Mammary epithelial cell (primary cell): ENCODE data around the gene AK3.

ENCODE experiments used
- EZH2 ChIP-seq: IDR thresholded peaks from 2 replicates; pipeline ENCODE4 v1.6.1; 2012; ENCODE audit warnings: low read length, inconsistent platforms, borderline replicate concordance
- TF ChIP-seq, protein P1 (sequence below), 2 donors: IDR thresholded peaks in 1 of 2; conservative IDR thresholded peaks in 1 of 2; 2 replicates each; pipeline ENCODE4 v1.5.1; 2011 to 2012; ENCODE audit warnings: inconsistent platforms in 2 of 2, low read length in 2 of 2, mild to moderate bottlenecking in 2 of 2, control low read depth in 1 of 2, low read depth in 1 of 2; ENCODE audit not compliant: insufficient read depth in 1 of 2; ENCODE audit errors: extremely low read depth in 1 of 2

DNA sequence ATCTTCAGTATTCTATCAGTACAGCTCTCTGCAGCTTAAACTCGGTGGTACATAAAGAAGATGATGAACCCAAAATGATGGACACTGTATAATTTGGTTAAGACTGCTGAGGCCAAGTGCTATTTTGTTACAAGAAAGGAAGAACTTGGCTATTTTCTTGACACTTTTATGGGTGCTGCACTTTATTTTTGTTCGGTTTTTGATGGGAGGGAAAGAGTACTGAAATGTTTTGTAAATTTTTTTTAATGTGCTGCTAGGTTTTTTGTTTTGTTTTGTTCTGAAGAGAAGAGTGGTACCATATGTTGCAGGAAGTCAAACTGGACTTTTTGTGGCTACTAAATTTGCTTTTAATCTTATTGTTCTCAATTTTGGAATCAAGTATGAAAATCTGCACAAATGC, 35.0 kb downstream of the AK3 start:
- TF ChIP-seq, protein P1, sequence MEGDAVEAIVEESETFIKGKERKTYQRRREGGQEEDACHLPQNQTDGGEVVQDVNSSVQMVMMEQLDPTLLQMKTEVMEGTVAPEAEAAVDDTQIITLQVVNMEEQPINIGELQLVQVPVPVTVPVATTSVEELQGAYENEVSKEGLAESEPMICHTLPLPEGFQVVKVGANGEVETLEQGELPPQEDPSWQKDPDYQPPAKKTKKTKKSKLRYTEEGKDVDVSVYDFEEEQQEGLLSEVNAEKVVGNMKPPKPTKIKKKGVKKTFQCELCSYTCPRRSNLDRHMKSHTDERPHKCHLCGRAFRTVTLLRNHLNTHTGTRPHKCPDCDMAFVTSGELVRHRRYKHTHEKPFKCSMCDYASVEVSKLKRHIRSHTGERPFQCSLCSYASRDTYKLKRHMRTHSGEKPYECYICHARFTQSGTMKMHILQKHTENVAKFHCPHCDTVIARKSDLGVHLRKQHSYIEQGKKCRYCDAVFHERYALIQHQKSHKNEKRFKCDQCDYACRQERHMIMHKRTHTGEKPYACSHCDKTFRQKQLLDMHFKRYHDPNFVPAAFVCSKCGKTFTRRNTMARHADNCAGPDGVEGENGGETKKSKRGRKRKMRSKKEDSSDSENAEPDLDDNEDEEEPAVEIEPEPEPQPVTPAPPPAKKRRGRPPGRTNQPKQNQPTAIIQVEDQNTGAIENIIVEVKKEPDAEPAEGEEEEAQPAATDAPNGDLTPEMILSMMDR (conservative IDR thresholded peaks at IDR 0.05 in 1 of 2, IDR thresholded peaks at IDR 0.05 in 1 of 2; ENCODE audit: extremely low read depth in 1 of 2, insufficient read depth in 1 of 2, low read depth in 1 of 2, low read length in 2 of 2): no peak
- TF ChIP-seq EZH2: no peak
